Measurements from ENCODE around the gene ID4.

ID4 gene, protein sequence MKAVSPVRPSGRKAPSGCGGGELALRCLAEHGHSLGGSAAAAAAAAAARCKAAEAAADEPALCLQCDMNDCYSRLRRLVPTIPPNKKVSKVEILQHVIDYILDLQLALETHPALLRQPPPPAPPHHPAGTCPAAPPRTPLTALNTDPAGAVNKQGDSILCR

GRCh38 chr6:19836799-19837510 lies at the start of gene ID4:
TSS of gene ID4 (plus strand) at chr6:19837370. CDS start at chr6:19837755, 385 bp downstream.
- DNase-seq, result peak; percentile 99

DNA sequence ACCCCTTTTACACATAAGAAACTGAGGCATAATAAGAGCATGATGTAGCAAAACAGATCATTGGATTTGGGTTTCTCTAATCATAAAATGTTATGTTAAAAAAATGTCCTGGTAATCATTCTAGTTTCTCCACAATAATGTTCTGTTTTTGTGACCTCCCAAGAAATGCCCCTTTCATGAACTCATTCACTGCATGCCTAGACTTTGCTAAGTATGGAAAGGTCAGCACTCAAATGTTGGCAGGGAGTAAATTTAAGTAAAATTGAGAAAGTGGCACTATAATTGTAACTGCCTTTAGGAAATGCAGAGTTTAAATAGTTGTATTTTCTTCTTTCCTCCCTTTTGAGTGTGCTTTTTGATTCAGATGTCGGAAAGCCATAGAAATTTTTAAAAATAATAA lies 48.5 kb upstream of the ID4 start:
- DNase-seq, result no peak

DNA sequence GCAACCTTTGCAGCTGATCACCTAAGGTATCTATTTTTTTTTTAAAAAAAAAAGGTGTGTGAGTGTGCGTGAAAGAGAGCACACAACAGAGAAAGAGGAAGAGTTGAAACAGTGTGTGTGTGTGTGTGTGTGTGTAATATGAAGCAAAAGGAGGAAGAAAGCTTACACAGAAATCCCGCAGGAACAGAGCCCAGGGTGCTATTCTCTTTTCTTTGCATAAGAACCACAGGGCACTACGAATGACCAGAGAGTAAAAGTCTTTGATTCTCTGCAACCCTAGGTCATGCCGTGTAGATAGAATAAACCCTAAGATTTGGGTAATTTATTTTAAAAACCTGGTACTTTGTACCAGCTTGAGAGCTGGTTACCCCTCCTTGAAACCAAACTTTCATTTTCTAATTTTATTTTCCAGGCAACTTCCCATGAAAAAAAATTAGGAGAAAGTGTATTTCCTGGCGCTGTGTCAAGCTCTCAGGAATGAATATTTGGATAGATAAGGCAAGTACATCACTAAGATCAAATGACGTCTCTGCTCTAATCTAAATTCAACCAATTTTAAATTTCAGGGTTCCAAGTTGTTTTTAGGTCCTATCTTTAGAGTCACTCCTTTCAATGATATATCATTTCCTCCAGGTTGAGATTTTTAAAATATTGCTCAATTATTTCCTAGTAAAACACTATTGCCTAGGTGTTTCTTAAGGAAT lies 47.9 kb upstream of the ID4 start:
- DNase-seq, result no peak

GRCh38 chr6:19791267-19791666 lies 45.9 kb upstream of the ID4 start:
- no peak for DNase-seq

DNA sequence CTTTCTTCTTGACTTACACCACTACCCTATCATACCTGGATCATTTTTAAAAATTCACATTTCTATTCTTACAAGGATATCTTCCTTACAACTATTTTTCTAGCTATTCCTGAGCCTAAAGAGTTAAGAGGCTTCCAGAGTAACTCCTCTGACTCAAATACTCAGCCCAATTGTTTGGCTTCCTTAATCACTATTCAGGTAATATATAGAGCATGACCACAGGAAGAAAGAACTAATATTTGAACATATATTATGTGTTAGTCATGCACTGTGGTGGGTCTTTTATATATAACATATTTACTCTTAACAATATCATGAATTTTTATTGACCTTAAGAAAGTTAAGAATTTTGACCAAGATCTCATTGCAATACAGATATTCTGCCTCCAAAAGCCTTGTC lies 42.0 kb upstream of the ID4 start:
- no peak for DNase-seq

DNA sequence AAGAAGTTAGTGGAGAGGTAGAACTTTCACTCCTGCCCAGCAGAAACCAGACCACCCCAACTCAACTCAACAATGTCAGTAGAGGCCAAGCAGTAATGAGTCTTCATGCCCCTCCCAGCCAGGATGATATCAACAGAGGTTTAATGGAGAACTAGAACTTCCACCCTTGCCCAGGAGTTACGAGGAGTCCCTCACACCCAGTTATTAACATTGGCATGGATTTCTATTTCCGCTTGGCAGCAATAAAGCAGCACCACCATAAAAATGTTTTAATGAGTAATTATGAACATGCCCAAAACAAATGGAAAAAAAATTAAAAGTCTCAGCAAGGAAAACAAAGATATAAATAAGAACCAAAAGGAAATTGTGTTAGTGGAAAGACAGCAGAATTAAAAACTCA lies 40.7 kb upstream of the ID4 start:
- DNase-seq, result no peak

DNA sequence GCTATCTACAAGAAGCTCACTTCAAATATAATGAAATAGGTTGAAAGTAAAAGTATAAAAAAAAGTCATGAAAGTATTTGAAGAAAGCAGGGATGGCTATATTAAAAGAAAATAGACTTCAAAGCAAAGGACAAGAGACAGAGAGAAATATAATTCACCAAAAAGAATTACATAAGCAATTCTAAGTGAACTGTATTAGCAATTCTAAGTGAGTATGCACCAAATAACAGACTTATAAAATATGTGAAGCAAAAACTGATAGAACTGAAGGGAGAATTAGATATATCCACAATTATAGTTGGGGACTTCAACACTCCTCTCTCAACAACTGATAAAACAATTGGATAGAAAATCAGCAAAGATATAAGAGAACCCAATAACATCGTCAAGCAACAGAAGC lies 38.8 kb upstream of the ID4 start:
- DNase-seq, result no peak

- DNase-seq, result no peak
Observed at GRCh38 chr6:19802656-19803055, 34.5 kb upstream of the ID4 start.

DNA sequence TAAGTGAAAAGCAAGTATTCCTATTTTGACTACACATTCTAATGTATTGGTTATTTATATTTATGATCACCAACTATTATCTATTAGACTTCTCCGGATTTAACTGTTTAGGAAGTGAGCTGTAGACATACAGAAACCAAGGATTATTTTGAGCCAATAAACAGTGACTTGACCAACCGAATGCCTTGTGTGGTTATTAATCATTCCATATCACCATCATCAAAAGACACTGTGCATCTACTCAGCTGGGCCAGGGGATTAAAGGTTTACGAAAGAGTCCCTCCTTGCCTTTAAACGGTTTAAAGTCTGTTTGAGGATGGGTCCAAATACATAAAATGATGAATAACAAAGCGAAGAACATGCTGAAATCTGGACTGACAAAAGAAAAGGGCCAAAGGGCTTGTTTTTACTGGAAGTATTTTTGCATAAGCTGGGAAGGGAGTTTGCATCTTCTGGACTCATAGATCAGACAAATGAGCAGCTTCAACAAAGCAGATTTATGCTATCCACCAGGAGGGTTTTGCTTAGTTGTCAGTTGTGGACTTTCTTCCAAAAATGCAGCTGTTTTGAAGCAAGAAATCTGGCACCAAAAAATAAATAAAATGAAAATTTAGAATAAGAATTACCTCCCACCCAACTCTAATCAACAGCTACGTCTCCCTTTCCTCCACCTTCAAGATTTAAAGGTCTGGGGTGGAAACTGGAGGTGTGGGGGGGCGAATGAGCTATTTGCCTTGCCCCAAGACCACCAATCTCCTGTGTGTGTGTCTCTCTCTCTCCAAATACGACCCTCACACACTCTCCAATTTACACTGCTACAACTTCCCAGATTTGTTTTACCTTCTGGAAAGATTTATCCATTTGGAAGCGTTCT lies 33.6 kb upstream of the ID4 start:
- peak; percentile 66 for DNase-seq

DNA sequence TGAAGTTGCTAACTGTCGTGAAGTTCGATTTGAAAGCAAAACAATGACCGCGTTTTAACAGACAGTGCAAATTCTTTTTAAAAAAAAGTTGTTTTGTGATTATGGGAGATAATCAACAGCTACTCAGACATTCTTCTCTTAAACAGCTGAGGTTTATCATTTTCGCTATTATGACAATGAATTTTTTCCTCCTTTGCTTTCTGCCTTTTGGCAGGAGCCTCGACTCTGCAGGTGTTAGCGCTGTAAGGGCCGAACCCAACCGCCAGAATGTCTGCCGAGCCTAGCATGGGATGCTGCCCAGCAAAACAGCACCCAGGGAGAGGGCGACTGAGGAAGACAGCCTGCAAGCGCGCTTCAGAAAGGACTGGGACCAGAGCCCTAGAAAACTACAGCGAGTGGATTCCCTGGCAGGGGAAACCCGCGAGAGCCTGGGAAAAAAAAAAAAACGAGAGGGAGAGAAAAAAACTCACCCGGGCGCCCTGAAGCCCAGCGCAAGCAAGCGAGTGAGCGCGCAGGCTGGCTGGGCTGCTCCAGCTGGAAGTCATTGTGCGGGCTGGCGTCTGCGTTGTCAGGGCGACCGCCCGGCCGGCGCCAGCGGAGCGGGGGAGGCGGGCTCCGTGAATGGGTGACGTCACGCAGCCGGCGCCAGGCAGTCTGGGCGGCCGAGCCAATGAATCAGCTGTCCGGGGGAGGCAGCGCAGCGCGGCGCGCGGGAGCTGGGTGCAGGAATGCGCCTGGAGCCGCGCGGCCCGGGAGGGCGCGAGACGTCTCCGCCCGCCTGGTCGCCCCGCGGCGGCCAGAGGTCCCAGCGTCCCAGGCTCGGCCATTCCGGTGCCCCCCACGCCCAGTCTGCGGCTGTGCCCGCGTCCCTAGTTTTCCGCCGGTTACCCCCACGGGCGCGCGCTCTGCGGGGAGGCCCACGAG lies 32.7 kb upstream of the ID4 start:
- DNase-seq, result peak; percentile 98

GRCh38 chr6:19805129-19805481 lies 32.1 kb upstream of the ID4 start:
- no peak for DNase-seq

GRCh38 chr6:19806971-19807396 lies 30.2 kb upstream of the ID4 start:
- no peak for DNase-seq

DNA sequence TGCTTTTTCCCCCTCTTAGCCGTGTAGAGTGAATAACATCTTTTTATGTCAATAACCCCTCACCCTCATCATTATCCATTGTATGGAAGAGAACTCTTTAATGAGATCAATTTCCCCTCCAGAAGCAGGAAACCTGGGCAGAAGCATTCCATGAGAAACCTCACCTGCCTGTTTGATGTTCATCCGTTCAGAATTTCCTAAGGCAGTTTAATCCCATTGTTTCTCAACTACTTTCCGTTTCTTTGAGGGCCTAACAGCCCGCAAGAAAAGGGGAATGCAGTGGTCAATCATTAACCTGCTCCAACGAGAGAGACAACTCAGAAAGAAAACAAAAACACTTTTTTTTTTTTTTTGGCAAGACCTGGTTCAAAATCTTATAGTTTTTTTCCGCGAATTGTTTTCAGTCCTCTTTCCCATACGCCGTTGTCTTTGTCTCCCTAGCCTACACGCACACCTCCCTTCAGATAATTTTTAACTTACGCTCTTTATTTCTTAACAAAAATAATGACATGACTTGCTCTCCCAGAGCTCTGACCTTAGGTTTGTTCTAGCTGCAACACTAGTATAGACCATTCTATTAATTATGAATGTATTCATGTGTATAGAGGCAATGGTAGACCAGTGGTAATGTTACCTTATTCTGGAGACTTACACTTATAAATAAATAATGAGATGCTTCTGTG lies 25.6 kb upstream of the ID4 start:
- DNase-seq, result no peak

DNA sequence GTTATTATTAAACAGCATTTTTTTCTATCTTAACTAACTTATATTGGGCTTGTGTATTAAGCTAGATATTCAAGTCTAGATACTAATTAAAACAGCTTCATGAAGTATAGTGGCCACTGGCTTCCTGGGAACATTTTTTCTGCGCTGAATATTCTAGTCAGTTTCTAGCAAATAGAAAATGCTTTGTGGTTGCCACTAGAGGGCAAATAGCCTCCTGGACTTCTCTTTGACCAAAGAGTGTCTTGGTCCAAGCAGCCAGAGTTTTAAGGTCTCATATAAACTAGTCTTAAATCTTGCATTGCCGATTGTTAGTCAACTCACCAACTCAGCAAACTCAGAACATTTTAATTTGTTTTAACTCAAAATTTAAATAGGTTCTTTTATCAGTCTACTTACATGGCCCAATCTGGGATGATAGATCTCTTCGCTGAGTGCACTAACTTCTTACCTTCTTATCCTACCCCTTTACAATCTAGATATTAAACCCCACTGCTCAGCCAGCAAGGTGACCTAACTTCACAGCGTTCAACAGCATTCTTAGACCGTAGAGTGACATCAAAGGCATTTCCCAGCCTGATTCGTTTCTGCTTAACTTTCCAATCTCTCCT lies 24.6 kb upstream of the ID4 start:
- peak; percentile 48 for DNase-seq

- no peak for DNase-seq
Observed at GRCh38 chr6:19818805-19819204, 18.4 kb upstream of the ID4 start.

DNA sequence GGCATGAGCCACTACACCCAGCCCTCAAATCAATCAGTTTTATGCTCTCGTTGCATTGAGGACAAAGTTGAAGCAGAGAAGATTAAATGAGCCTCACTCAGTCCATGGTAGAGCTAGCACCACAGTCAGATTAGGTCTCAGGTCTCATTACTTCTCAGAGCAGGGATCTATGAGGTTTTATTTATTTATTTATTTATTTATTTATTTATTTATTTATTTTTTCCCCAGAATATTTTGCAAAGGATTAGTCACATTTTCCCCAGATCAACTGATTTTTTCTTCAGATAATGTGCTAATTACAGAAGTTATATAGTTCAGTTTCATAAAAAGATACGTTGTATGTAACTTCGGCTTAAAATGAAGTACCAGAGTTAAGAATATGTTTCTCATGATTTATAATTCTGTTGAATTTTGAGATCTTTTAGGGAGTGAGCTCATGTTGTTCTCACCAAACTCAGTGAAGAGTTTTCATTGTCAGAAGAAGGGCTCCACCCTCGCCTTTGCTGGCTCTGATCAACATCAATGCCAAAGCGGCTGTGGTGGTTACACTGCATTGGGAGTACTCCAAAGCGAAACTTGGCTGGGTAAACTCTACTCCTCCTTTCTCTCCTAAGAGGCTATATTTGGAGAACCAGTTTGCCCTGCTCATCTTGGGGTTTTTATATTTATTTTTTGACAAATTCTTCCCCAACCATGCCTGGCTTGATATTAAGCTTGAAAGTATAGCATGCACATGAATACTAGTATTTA lies 12.9 kb upstream of the ID4 start:
- DNase-seq, result no peak

DNA sequence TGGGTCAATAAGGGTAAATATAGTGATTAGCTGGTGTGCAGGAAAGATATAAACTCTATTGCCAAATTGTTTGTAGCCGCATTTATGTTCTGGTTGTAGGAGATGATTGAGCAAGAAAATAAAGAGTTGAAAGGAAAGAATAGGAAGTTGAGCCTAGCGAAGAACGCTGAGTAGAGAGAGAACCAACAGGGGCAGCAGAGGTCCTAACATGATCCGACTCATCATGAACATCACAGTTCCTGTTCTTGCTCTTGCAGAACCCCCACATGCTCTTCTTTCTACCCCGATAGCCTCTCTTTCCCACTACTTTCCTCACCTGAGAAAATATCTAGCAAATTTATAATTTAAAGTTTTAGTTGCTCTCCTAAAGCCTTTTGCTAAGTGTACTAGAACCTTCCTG lies 9.9 kb upstream of the ID4 start:
- DNase-seq, result no peak

GRCh38 chr6:19827903-19828302 lies 9.3 kb upstream of the ID4 start:
- DNase-seq, result no peak

GRCh38 chr6:19830171-19830570 lies 7.0 kb upstream of the ID4 start:
- no peak for DNase-seq

GRCh38 chr6:19831358-19831757 lies 5.8 kb upstream of the ID4 start:
- no peak for DNase-seq
